GDM1 (cell line): ENCODE results near the gene NET1.
"Not testable (repeated sequence)": the region's sequence is repeated elsewhere in the genome, so short reads cannot be mapped to it uniquely, and the experiment has no call there.

Source experiments
- DNase-seq: peaks from one replicate; lab custom pipeline; 2025; lab: John Stamatoyannopoulos, UW

NET1 gene

DNA sequence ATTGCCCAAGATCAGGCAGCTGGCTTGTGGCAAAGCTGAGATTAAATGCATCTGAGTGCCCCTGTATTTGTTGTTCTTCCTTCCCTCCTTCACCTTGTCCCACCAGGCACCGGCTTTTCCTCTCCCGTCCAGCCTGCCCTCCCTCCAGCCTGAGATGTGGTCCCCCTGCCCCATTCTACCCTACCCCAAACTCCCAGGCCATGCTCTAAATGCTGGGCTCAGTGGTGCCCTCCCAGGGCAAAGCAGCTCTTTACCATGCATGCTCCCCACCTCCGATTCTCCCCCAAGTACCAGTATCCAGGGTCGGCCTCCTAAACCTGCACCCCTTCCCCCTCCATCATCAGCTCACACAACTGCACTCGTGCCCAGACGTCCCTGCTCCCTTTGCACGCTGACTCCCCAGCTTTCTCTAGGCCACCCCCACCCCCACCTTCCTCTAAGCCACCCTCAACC, 50.5 kb downstream of the NET1 start:
- DNase-seq = no peak

DNA sequence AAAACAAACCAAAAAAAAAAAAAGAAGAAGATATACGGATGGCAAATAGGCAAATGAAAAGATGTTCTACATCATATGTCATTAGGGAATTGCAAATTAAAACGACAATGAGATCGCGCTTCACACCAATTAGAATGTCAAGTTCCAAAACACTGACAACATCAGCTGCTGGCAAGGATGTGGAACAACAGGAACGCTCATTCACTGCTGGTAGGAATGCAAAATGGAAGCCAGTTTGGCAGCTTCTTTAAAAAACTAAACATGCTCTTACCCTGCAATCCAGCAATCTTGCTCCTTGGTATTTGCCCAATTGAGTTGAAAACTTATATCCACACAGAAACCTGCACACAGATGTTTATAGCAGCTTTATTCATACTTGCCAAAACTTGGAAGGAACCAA, 52.2 kb downstream of the NET1 start:
- DNase-seq = no peak

DNA sequence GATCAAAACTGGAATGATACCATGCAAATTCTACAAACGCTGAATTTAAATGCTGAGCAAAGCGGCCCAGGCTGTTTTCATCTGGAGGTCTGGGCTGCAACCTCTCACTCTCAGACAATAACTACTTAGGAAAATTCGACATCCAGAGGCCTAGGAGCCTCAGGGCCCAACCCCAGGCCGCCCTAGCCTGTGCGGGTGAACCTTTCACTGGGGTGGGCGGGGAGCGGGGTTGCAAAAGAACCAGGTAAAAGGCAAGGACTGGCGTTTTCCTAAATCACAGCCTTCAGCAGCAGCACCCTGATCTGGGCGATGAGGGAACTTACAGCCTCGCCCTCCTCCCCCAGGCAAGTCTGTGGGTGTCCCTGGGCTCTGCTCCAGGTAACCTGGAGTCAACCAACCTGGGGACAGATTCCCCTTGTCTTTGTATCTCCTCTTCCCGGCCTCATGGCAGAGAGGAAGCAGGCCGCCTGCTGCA, 53.7 kb downstream of the NET1 start:
- DNase-seq = no peak

DNA sequence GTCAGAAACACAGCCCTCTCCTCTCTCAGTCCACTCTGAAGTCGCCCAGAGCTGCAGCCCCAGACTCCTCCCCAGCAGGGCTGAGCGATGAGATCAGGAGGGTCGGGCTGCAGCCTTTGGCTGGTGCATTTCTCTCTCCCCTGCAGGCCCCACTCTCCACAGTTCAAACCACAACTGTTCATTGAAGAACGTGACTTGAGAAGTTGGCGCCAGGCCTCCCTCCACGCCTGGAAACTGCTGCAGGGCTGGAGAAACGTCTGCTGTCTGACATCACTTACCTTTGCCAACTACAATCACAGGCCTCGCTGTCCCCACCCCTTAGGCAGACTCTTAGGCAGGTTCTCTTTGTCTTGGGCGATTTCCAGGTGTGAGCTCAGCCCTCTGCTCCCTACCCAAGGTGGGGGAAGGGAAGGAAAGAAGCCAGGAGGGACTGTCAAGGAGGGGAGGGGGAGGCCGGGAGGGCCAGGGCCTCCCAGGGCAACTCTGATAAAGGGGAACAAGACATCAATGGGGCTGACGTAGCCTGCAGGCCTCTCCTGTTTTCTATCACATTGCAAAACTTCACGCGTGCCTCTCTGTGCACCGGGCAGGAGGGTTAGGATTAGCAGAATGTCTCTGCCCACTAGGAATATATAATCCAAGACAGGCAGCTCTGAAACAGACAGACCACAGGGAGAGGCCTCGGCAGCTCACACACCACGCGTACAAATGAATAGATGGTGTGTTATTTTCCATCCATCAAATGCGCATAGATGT, 54.3 kb downstream of the NET1 start:
- DNase-seq = no peak

DNA sequence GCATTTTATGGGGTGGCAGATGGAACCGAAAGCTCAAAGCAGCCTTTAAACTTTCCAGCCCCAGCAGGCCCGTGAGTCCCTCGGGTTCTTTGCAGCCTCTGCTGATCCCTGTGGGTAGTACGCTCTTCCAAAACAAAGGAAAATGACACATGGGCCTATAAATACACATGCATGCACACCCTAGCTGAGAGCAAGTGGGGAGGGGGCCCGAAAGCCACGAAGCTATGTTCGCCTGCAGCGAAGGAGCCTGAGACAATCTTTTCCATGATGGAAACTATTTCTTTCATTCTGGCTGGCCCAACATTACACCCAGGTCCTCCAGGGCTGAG, 54.8 kb downstream of the NET1 start:
- no peak for DNase-seq

DNA sequence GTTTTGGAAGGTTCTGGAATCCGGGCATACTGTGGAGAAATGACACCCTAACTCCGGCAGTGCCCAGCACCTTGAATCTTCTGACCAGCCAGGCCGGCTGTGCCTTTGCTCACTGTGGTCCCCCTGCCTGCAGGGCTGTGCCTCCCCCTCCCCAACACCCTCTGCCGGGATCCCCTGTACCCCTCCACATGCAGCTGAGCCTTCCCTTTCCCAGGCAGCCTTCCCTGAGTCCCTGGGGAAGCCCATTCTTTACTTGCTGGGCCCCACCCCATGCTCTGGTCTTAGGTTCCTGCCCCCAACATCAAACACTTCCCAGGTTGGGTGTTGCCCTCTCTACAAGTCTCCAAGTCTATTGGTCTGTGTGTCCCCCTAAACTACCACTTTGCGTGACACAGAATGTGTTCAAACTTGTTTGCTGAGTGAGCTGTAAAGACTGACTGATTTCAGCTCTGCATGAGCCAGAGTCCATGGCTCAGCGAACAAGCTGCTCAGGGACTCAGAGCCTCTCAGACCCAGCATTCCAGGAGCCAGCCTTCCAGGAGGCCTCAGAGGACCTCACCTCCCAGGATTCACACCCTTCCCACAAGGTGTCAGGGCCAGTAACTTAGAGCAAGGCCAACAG, 55.4 kb downstream of the NET1 start:
- DNase-seq = no peak

DNA sequence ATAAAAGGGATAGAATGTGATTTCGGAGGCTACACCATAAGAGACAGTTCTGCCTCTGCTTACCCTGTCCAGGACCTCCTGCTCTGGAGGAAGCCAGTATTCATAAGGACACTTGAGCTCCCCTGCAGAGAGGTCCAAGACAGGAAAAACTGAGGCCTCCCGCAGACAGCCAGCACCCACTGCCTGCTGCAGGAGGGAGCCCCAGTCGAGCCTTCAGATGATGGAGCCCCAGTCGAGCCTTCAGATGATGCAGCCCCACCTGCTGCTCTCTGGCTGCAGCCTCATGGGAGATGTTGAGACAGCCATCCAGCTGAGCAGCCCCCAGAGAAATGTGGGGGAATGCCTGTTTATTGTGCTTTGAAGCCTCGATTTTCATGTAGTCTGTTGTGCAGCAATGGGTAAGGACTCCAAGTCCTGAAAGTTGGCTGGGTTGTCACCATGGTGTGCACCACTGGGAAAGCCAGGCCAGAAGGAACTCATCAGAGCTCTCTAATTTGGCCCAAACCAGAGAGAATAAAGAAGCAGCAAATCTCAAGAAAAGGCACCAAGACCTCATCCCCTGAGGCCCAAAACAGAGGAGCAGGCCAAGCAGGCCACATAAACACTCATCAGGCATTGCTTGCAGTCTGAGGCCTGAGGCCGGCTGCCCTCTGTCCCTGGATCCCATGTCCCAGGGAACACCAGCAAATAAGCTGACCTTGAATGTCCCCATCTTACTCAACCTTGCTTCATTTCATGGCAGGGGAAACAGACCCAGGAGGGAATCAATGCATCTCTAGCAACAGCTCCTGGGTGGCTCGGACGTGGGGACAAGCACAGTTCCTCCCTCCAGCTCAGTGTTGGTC, 56.1 kb downstream of the NET1 start:
- no peak for DNase-seq

DNA sequence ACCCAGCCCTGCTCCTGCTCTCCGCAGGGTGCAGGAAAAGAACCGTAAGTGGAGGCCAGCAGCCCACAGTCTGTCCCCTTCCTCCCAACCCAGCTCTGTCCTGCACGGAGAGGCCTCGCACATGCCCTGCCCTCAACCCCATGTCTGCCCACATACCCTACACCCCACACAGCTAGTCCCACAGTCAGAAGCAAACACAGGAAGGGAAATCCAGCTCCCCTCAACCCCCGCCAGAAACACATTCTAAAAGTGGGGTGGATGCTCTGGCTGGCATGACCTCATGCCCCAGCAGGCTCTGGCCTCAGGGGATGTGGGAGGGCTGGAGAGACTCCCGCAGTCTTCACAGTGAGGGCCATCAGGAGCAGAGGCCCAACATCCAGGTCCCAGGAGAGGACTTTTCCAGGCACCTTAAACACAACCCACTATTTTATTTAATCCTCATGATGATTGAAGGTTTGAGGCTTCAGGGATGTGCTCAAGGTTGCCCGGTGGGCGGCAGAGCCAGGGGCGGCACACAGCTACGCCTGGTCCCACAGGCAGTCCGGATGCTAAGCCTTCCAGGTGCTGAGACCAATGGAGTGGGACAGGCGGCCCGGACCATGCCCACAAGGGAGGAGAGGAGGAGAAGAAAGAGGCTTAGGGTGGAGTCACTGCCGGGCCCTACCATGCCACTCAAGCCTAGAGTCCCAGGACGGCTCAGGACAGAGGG, 57.1 kb downstream of the NET1 start:
- no peak for DNase-seq

DNA sequence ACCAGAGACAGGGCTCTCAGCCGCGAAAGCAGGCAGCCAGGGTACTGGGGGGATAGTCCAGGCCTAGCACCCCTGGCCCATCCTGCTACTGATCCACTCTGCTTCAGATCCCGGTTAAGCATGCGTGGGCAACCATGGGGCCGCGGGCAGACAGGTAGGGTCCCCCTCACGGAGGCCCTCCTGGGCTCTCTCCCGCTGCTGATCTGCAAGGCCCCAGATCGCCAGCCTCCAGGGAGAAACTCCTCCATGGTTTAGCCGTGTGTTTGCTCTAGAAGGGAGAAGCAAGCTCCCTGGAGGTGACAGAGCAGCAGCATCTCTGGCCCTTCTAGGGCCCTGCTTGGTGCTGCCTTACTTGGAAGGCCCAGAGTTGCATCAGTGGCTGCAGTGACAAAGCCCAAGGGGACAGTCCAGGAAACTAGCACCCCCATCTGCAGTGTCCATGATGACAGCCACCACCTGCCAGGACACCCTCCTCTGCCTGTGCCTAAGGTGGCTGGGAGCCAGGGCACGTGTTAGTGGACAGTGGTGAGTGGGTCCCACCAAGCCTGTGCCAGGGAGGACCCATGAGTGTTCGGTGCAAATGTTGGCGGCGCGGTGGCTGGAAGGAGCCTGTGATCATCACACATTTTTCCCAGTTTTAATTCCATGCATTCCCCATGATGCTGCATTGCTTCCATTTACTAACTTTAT, 57.9 kb downstream of the NET1 start:
- DNase-seq = no peak

DNA sequence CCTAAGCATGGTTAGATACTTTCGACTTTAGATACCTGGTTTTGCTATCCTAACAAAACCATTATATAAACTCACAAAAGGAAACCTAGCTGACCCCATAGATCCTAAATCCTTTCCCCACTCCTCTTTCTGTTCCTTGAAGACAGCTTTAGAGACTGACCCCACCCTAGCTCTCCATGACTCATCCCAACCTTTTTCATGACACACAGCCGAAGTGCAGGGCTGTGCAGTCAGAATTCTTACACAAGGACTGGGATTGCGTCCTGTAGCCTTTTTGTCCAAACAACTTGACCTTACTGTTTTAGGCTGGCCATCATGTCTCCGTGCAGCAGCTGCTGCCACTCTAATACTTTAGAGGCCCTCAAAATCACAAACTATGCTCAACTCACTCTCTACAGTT, 62.3 kb downstream of the NET1 start:
- DNase-seq = not testable (repeated sequence)

DNA sequence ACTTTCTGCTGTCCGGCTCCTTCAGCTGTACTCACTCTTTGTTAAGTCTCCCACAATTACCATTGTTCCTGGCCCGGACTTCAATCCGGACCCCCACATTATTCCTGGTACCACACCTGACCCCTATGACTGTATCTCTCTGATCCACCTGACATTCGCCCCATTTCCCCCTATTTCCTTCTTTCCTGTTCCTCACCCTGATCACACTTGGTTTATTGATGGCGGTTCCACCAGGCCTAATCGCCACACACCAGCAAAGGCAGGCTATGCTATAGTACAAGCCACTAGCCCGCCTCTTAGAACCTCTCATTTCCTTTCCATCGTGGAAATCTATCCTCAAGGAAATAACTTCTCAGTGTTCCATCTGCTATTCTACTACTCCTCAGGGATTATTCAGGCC, 62.7 kb downstream of the NET1 start:
- not testable (repeated sequence) for DNase-seq

DNA sequence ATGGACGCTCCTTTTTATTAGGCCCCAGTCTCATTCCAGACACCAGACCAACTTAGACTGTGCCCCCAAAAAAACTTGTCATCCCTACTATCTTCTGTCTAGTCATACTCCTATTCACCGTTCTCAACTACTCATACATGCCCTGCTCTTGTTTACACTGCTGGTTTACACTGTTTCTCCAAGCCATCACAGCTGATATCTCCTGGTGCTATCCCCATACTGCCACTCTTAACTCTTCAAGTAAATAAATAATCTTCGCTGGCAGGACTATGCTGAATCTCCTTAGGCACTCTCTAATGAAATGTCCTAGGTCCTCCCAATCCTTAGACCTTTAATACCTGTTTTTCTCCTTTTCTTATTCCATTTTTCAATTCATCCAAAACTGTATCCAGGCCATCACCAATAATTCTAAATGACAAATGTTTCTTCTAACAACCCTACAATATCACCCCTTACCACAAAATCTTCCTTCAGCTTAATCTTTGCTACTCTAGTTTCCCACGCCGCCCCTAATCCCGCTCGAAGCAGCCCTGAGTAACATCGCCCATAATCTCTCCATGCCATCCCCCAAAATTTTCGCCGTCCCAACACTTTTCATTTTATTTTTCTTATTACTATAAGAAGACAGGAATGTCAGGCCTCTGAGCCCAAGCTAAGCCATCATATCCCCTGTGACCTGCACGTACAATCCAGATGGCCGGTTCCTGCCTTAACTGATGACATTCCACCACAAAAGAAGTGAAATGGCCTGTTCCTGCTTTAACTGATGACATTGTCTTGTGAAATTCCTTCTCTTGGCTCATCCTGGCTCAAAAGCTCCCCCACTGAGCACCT, 63.8 kb downstream of the NET1 start:
- not testable (repeated sequence) for DNase-seq

DNA sequence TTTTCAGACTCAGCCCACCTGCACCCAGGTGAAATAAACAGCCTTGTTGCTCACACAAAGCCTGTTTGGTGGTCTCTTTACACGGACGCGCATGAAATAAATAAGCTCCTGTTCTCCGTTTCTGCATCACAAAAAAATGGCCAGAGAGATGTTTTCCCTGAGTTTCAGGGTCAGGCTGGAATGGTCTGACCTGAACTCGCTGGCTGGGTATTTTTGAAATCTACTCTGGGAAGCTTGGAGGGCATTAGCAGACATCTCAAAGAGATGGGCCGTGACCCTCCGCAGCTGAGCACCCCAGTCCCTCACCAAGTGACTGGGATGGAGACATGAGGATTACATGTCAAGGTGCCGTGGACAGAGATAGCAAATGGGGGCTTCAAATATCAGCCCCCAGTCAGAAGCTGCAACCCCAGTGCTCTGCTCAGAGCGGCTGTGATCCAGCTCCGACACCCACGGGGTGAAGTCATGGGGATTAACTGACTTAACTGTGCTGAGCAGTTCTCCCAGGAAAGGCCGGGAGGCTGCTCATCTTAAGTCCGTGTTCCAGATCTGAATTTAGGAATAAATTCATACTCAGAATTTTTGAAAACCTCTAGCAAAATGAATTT, 64.7 kb downstream of the NET1 start:
- no peak for DNase-seq

DNA sequence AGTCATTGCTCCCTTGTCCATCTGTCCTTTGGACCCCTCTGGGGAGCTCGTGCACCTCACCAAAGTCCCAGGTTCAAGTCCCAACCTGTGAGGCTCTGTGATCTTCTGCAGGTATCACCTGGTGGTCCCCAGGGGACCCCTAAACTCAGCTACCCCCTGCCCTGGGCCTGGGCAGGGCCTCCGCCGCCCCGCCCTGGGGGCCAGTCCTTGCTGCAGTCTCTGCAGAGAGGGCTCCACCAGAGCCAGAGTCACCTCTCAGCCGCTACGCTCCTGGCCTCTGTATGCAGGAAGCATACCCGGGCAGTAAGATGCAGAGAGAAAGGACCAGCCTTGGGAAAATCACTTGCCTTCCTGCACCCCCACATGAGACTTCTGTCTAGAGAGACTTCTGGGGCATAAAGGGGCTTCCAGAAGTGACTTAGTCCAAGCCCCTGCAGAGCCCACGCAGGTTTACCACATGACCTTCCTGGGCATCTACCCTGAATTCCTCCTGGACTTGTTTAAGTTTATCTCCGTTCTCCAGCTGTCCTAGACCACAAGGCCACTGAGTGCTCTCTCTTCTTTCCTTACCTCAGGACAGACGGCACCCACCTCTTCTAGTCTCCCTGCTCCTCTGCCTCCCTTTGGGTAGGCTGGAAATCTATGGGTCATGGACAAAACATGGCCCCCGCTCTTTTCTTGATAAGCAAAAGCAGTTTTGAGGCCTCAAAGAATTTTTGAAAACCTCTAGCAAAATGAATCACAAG, 65.8 kb downstream of the NET1 start:
- DNase-seq = no peak

DNA sequence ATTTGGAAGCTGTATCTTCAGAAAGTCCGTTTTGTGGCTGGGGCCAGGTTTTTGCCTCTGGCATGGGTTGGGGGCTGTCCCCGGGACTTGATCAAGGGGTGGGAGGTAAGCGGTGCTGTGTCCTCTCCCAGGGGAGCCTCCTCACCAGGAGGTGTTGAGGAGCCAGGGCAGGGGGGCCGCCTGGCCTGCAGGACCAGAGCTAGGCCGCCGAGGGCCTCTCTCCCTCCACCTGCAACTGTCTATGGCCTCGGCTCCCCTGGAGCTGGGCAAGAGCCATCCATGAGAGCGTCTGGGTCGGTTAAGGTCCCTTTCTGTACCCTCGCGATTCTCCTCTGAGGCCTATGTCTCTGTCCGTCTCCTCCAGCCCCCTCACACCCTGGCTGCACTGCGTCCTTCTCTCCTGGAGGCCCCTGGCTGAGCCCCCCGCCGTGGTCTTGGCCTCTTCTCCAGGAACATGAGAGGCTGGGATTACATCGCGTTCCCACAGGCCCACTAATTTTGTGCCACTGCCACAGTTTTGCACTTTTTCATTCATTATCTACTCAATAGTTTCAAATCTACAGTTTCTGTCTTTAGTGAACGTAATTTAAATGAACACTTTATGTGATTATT, 66.4 kb downstream of the NET1 start:
- no peak for DNase-seq

DNA sequence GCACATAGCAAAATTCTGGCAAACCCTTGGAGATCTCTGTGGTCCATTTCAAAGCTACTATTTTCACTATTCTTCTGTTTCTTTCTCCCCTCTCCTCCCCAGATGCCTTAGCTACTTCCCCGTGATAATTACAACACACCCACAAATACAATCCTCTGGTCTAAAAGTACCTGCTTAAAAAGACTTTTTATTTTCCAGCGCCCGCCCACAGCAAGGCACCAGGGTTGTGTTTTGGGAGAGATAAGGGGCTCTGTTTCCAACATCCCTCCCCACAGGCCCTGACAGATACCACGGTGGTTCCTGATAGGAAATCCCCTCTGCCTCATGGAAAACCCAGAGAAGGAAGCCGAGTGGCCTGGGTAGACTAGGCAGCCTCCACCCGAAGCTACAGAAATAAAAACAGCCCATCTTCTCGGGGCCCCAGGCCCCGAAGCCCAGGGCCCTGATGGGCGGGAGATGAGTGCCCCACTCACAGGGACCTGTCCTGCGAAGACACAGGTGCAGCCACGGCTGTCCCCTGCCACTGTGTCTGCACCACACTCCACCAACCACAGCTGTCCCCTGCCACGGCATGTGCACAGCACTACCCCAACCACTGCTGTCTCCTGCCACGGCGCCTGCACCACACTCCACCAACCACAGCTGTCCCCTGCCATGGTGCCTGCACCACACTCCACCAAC, 67.3 kb downstream of the NET1 start:
- DNase-seq = peak; percentile 79

DNA sequence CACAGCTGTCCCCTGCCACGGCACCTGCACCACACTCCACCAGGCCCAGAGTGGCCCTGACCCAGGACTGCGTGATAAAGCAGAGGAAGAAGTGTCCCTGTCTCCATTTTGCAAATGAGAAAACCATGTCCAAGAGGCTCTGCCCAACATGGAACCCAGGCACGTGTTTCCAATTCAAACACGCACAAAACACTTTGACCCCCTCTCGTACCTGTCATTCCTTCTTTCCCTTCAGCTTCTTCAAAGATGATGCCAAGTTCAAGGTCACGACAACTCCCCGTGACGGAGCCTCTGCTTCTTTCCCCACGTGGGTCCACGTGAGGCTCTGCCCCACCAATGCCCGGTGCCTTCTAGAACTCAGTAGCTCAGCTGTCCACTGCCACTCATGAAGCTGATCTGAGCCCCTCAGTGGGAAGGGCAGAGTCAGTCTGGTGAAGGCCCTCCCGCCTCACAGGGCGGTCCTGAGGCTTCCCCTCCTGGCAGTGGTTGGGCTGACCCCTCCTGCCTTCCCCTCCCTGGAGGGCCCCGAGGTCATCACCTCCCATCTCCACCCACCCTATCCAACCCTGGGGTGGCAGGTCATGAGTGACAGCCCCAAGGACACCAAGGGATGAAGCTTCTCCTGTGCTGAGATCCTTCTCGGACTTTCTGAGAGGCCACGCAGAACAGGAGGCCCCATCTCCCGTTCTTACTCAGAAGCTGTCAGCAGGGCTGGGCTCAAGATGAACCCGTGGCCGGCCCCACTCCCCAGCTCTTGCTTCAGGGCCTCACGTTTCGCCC, 68.0 kb downstream of the NET1 start:
- no peak for DNase-seq

DNA sequence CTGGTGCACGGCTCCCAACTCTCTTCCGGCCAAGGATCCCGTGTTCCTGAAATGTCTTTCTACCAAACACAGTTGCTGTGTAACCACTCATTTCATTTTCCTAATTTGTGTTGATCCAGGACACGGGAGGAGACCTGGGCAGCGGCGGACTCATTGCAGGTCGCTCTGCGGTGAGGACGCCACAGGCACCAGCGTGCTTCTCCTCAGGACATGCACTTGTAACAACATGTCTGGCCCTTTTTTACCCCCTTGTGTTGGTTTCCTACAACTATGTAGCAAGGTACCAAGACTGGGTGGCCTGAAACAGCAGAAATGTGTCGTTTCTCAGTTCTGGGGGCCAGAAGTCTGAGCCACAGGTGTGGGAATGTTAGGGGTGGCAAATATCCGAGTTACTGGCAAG, 68.8 kb downstream of the NET1 start:
- DNase-seq = no peak
